HG03280 (cell line): Measurements from ENCODE around the gene SH3RF3.

Experiments
- ATAC-seq: cut with Tn5 transposase; IDR thresholded peaks from one replicate; pipeline ENCODE4 v1.9.1; 2021; ENCODE audit warnings: mild to moderate bottlenecking, moderate library complexity; ENCODE audit not compliant: unreplicated experiment

The SH3RF3 gene

GRCh38 chr2:109479804-109480203 lies 350.8 kb downstream of the SH3RF3 start:
- no peak for ATAC-seq

GRCh38 chr2:109480486-109481195 lies 351.6 kb downstream of the SH3RF3 start:
- no peak for ATAC-seq

GRCh38 chr2:109481196-109481555 lies 352.2 kb downstream of the SH3RF3 start:
- ATAC-seq = no peak

- no peak for ATAC-seq
These were observed 352.6 kb downstream of the SH3RF3 start for GRCh38 chr2:109481599-109481998.

- ATAC-seq = no peak
These were observed 353.4 kb downstream of the SH3RF3 start for GRCh38 chr2:109482361-109482861.

- no peak for ATAC-seq
These were observed 357.9 kb downstream of the SH3RF3 start for GRCh38 chr2:109486711-109487535.

GRCh38 chr2:109487536-109487869 lies 358.5 kb downstream of the SH3RF3 start:
- no peak for ATAC-seq

- no peak for ATAC-seq
These were observed 359.1 kb downstream of the SH3RF3 start for GRCh38 chr2:109487871-109488655.

GRCh38 chr2:109489296-109489695 lies 360.3 kb downstream of the SH3RF3 start:
- ATAC-seq = no peak

GRCh38 chr2:109493176-109493935 lies 364.4 kb downstream of the SH3RF3 start:
- ATAC-seq = no peak

GRCh38 chr2:109494351-109494750 lies 365.3 kb downstream of the SH3RF3 start:
- ATAC-seq = no peak

- ATAC-seq = no peak
These were observed 368.5 kb downstream of the SH3RF3 start for GRCh38 chr2:109497463-109497862.

- no peak for ATAC-seq
These were observed 369.2 kb downstream of the SH3RF3 start for GRCh38 chr2:109497911-109498870.

- ATAC-seq = no peak
These were observed 369.9 kb downstream of the SH3RF3 start for GRCh38 chr2:109498906-109499305.

GRCh38 chr2:109499566-109499965 lies 370.6 kb downstream of the SH3RF3 start:
- no peak for ATAC-seq

GRCh38 chr2:109500910-109501309 lies 371.9 kb downstream of the SH3RF3 start:
- no peak for ATAC-seq

GRCh38 chr2:109501461-109501860 lies 372.5 kb downstream of the SH3RF3 start:
- ATAC-seq = no peak

GRCh38 chr2:109503191-109503590 lies 374.2 kb downstream of the SH3RF3 start:
- ATAC-seq = no peak

GRCh38 chr2:109507217-109507616 lies 378.2 kb downstream of the SH3RF3 start:
- no peak for ATAC-seq

GRCh38 chr2:109507828-109508227 lies 378.8 kb downstream of the SH3RF3 start:
- no peak for ATAC-seq
